AG10803 (cell line): ENCODE data around the gene ERO1B.

ENCODE experiments used
- DNase-seq: peaks from one replicate; pipeline ENCODE4 v3.0.0; 2010; ENCODE audit warnings: low read depth
- H3K4me3 ChIP-seq: 2 replicates; pipeline ENCODE4 v1.5.1; 2011; ENCODE audit warnings: mild to moderate bottlenecking, low read length, control low read depth
- CTCF ChIP-seq: conservative IDR thresholded peaks from 2 replicates; pipeline ENCODE4 v1.5.1; 2011; ENCODE audit warnings: mild to moderate bottlenecking, low read length, control low read depth, inconsistent platforms

The ERO1B gene

DNA sequence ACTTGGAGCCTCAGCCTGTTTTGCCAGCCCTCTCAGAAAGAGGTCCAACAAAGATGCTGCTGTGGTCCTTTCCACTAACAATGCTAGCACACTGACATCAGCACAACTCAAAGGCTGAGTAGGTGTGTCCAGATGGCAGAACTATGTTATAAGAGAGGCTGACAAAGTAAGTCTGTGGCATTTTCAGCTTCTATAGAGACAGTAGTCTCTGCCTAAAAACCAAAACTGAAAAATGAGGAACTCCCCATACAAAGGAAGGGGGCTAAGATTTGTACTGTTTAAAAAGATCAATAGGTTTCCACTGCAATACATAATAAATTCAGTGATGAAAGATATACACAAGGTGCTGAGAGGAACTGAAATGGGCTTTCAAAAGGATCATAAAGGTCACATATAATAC lies 12.3 kb downstream of the ERO1B start:
- H3K4me3 ChIP-seq, result no peak overlapping the region
- TF ChIP-seq CTCF, result no peak
- DNase-seq, result no peak

GRCh38 chr1:236261898-236262297 lies 19.9 kb downstream of the ERO1B start:
- no peak overlapping the region for H3K4me3 ChIP-seq
- no peak for TF ChIP-seq CTCF

DNA sequence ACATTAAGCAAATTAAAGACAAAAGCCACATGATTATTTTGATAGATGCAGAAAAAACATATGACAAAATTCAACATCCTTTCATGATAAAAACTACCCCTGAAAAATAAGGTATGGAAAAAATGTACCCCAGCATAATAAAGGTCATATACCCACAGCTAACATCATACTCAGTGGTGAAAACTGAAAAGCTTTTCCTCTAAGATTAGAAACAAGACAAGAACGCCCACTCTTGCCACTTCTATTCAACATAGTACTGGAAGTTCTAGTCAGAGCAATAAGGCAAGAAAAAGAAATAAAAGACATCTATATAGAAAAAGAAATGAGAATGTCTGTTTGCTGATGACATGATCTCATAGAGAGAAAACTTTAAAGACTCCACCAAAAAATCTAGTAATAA lies 20.7 kb downstream of the ERO1B start:
- DNase-seq, result no peak

More at GRCh38 chr1:236261898-236262297, 19.9 kb downstream of the ERO1B start:
- no peak for DNase-seq

DNA sequence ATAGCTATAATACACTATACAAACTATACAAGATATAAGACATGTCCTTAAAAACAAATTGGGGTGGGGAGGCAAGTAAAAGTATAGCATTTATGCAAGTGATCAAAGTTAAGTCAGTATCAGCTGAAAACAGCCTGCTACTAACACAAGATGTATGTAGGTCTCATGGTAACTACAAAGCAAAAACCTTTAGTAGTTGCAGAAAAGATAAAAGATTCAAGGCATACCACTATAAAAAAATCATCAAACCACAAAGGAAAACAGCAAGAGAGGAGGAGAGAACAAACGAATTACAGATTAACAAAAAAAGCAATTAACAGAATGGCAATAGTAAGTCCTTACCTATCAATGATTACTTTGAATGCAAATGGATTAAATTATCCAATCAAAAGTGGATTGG lies 22.7 kb downstream of the ERO1B start:
- no peak for TF ChIP-seq CTCF
- no peak for DNase-seq
- no peak overlapping the region for H3K4me3 ChIP-seq

More for the DNA sequence above, 20.7 kb downstream of the ERO1B start:
- no peak for TF ChIP-seq CTCF
- no peak overlapping the region for H3K4me3 ChIP-seq

DNA sequence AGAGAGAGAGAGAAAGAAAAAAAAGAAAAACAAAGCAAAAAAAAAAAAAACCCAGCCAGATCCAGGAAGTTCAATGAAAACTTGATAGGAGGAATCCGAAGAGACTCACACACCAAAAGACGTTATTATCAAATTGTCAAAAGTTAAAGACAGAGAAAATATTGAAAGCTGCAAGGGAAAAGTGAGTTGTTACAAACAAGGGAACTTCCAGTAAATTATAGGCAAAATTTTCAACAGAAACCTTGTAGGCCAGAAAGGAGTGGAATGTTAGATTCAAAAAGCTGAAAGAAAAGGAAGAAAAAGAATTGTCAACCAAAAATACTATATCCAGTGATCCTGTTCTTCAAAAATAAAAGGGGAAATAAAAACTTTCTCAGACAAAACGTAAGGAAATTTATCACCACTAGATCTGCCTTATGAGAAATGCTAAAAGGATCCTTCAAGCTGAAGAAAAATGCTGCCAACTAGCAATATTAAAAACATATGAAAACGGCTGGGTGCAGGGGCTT lies 23.6 kb downstream of the ERO1B start:
- no peak for TF ChIP-seq CTCF
- no peak for DNase-seq
- no peak overlapping the region for H3K4me3 ChIP-seq

- H3K4me3 ChIP-seq, result no peak overlapping the region
- TF ChIP-seq CTCF, result no peak
- DNase-seq, result no peak
Measured at GRCh38 chr1:236257216-236257615, 24.5 kb downstream of the ERO1B start.

DNA sequence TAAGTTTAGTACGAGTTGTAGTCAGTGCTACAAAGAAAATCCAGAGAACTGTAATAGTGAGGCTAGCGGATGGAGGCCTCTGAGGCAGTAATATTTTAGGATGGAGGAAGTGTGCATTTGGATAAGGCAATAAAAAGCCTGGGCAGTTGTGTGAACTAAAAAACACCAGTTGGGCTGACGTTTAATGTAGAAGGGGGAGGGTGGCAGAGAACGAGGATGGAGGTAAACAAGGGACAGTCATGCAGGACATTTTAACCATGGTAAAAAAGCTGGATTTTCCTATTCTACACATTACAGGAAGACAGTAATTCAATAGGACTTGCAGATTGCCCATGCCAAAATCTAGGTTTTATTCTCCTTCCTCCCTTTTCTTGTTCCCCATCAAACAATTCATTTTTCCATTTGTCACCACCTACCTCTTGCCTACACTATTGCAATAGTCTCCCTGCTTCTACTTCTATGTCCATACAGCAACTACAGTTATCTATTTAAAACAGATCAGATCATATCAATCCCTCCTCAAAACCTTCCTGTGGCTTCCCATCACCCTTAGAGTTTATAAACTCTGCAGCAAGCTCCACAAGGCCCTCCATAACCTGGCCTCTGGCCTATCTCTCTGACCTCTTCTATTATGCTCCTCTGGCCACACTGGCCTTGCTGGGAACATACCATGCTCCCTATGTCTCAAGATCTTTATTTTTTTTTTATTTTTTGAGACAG lies 27.7 kb downstream of the ERO1B start:
- DNase-seq, result no peak
- no peak overlapping the region for H3K4me3 ChIP-seq
- no peak for TF ChIP-seq CTCF
